IMR-90 (cell line): Measurements from ENCODE around the gene KRT3. TPM values are rescaled to one million over a fixed set of nuclear protein-coding genes. Genes with fewer than 3 reads are reported as not detected.

Source experiments
- ATAC-seq: fragments of 200-7000 bp; cut with Tn5 transposase; 2 replicates; pipeline ENCODE4 v1.9.1; 2020; ENCODE audit warnings: low read depth, mild to moderate bottlenecking, moderate library complexity
- BruUV-seq: library from RNA; stranded (reverse); fragments of 400-500 nt; replicated peaks from 2 replicates; lab custom pipeline; 2021; lab: Mats Ljungman, UMichigan
- CTCF ChIA-PET: fragments of 300-600 bp; formaldehyde crosslinking; extraction: SDS; loops from one replicate; lab custom pipeline; 2021; ENCODE audit warnings: antibody characterized with exemption; lab: Yijun Ruan, JAX
- POLR2A ChIA-PET: fragments of 300-600 bp; sonication (Branson Sonifier 250); formaldehyde crosslinking; loops from one replicate; lab custom pipeline; 2022; ENCODE audit warnings: antibody characterized with exemption; ENCODE audit not compliant: unreplicated experiment; lab: Charles Lee
- DNase-seq: peaks from one replicate; pipeline ENCODE4 v3.0.0; 2013
- H2AFZ ChIP-seq: replicated peaks from 2 replicates; pipeline ENCODE3; 2013; ENCODE audit warnings: low read length, mild to moderate bottlenecking; ENCODE audit not compliant: poor library complexity
- H2AK5ac ChIP-seq: 2 replicates; pipeline ENCODE4 v1.6.1; 2013; ENCODE audit warnings: low read depth, low read length, inconsistent platforms
- H2AK9ac ChIP-seq: replicated peaks from 2 replicates; pipeline ENCODE3; 2013; ENCODE audit warnings: mild to moderate bottlenecking, low read depth, low read length, moderate library complexity; ENCODE audit not compliant: poor library complexity
- H2BK120ac ChIP-seq: 2 replicates; pipeline ENCODE4 v1.6.1; 2013; ENCODE audit warnings: low read depth, low read length, inconsistent platforms
- H2BK15ac ChIP-seq: 3 replicates; pipeline ENCODE4 v1.6.1; 2013; ENCODE audit warnings: low read depth, low read length, inconsistent platforms
- H2BK20ac ChIP-seq: 2 replicates; pipeline ENCODE4 v1.6.1; 2013; ENCODE audit warnings: low read depth, mild to moderate bottlenecking, inconsistent platforms, low read length, moderate library complexity
- H2BK5ac ChIP-seq: 2 replicates; pipeline ENCODE4 v1.6.1; 2013; ENCODE audit warnings: mild to moderate bottlenecking, low read depth, low read length, inconsistent platforms; ENCODE audit not compliant: poor library complexity, severe bottlenecking
- H3K14ac ChIP-seq: replicated peaks from 2 replicates; pipeline ENCODE4 v1.6.1; 2013; ENCODE audit warnings: low read depth, low read length, inconsistent platforms
- H3K18ac ChIP-seq: 2 replicates; pipeline ENCODE4 v1.6.1; 2013; ENCODE audit warnings: low read depth, low read length, control low read depth
- H3K23ac ChIP-seq: 2 replicates; pipeline ENCODE4 v1.6.1; 2013; ENCODE audit warnings: low read depth, low read length, inconsistent platforms
- H3K27ac ChIP-seq: 2 replicates; pipeline ENCODE4 v1.5.1; 2013; ENCODE audit warnings: mild to moderate bottlenecking, control low read depth, low read length; ENCODE audit not compliant: insufficient read depth
- H3K27me3 ChIP-seq: 2 replicates; pipeline ENCODE4 v1.6.1; 2013; ENCODE audit warnings: low read length; ENCODE audit not compliant: control insufficient read depth, insufficient read depth
- H3K36me3 ChIP-seq: 2 replicates; pipeline ENCODE4 v1.6.1; 2013; ENCODE audit warnings: low read length, mixed read lengths; ENCODE audit not compliant: control insufficient read depth, insufficient read depth
- H3K4ac ChIP-seq: 2 replicates; pipeline ENCODE4 v1.6.1; 2013; ENCODE audit warnings: low read depth, low read length, inconsistent platforms
- H3K4me1 ChIP-seq: 2 replicates; pipeline ENCODE4 v1.6.1; 2013; ENCODE audit warnings: low read length, mixed read lengths; ENCODE audit not compliant: control insufficient read depth, insufficient read depth
- H3K4me2 ChIP-seq: 2 replicates; pipeline ENCODE4 v1.6.1; 2013; ENCODE audit warnings: low read depth, mild to moderate bottlenecking, control low read depth, low read length, moderate library complexity
- H3K4me3 ChIP-seq: 2 replicates; pipeline ENCODE4 v1.5.1; 2013; ENCODE audit warnings: low read depth, mild to moderate bottlenecking, control low read depth, low read length, moderate library complexity; ENCODE audit not compliant: insufficient read depth
- H3K56ac ChIP-seq: 2 replicates; pipeline ENCODE4 v1.6.1; 2013; ENCODE audit warnings: low read length, inconsistent platforms; ENCODE audit not compliant: insufficient read depth; ENCODE audit errors: extremely low read depth
- H3K79me1 ChIP-seq, 2 experiments: 2 replicates each; pipeline ENCODE4 v1.6.1; 2013; ENCODE audit warnings: low read length in 2 of 2, inconsistent platforms in 1 of 2, low read depth in 1 of 2
- H3K9ac ChIP-seq: 2 replicates; pipeline ENCODE4 v1.6.1; 2013; ENCODE audit warnings: low read depth, low read length, control low read depth
- H3K9me1 ChIP-seq: 2 replicates; pipeline ENCODE4 v1.6.1; 2013; ENCODE audit warnings: low read length, inconsistent platforms; ENCODE audit not compliant: insufficient read depth
- H3K9me3 ChIP-seq: 2 replicates; pipeline ENCODE4 v1.6.1; 2013; ENCODE audit warnings: low read length; ENCODE audit not compliant: control insufficient read depth, insufficient read depth
- H4K20me1 ChIP-seq: 2 replicates; pipeline ENCODE4 v1.6.1; 2013; ENCODE audit warnings: low read length, inconsistent platforms; ENCODE audit not compliant: insufficient read depth
- H4K5ac ChIP-seq: 2 replicates; pipeline ENCODE4 v1.6.1; 2013; ENCODE audit warnings: mild to moderate bottlenecking, low read depth, low read length, control low read depth
- H4K8ac ChIP-seq, 2 experiments: 2 replicates each; pipeline ENCODE4 v1.6.1; 2013; ENCODE audit warnings: low read depth in 2 of 2, low read length in 2 of 2, control low read depth in 1 of 2, inconsistent platforms in 1 of 2
- H4K91ac ChIP-seq: 2 replicates; pipeline ENCODE4 v1.6.1; 2013; ENCODE audit warnings: low read depth, low read length, inconsistent platforms; ENCODE audit not compliant: insufficient read depth
- BHLHE40 ChIP-seq: fragments of 150-350 bp; IDR thresholded peaks from 2 replicates; pipeline ENCODE4 v1.6.1; 2016; ENCODE audit warnings: mild to moderate bottlenecking, low read depth, low read length
- CEBPB ChIP-seq: IDR thresholded peaks from 2 replicates; pipeline ENCODE4 v1.6.1; 2012; ENCODE audit warnings: low read depth, low read length, improper control_type of control experiment
- CHD1 ChIP-seq: IDR thresholded peaks from 2 replicates; pipeline ENCODE4 v1.6.1; 2012; ENCODE audit warnings: low read depth, low read length, improper control_type of control experiment
- CTCF ChIP-seq: conservative IDR thresholded peaks from 2 replicates; pipeline ENCODE4 v1.5.1; 2012; ENCODE audit warnings: mild to moderate bottlenecking, low read depth, low read length, improper control_type of control experiment
- ELK1 ChIP-seq: fragments of 150-350 bp; IDR thresholded peaks from 2 replicates; pipeline ENCODE4 v1.6.1; 2016; ENCODE audit warnings: low read depth, mild to moderate bottlenecking, low read length, moderate library complexity, borderline replicate concordance
- FOS ChIP-seq: fragments of 150-350 bp; IDR thresholded peaks from 2 replicates; pipeline ENCODE4 v1.6.1; 2016; ENCODE audit warnings: low read depth, low read length
- MAFK ChIP-seq: IDR thresholded peaks from 2 replicates; pipeline ENCODE4 v1.6.1; 2012; ENCODE audit warnings: low read depth, low read length, improper control_type of control experiment
- MAZ ChIP-seq: IDR thresholded peaks from 2 replicates; pipeline ENCODE4 v1.6.1; 2012; ENCODE audit warnings: low read depth, mild to moderate bottlenecking, low read length, improper control_type of control experiment, moderate library complexity, borderline replicate concordance
- MXI1 ChIP-seq: IDR thresholded peaks from 2 replicates; pipeline ENCODE4 v1.6.1; 2012; ENCODE audit warnings: low read depth, mild to moderate bottlenecking, low read length, moderate library complexity, borderline replicate concordance
- NFE2L2 ChIP-seq: fragments of 150-350 bp; IDR thresholded peaks from 2 replicates; pipeline ENCODE4 v1.6.1; 2016; ENCODE audit warnings: low read depth, mild to moderate bottlenecking, low read length
- POLR2A ChIP-seq: IDR thresholded peaks from 2 replicates; pipeline ENCODE4 v1.6.1; 2012; ENCODE audit warnings: mild to moderate bottlenecking, low read depth, low read length
- RAD21 ChIP-seq: IDR thresholded peaks from 2 replicates; pipeline ENCODE4 v1.6.1; 2012; ENCODE audit warnings: low read length, improper control_type of control experiment
- RCOR1 ChIP-seq: IDR thresholded peaks from 2 replicates; pipeline ENCODE4 v1.6.1; 2012; ENCODE audit warnings: mild to moderate bottlenecking, low read length, improper control_type of control experiment; ENCODE audit not compliant: insufficient replicate concordance
- RFX5 ChIP-seq: IDR thresholded peaks from 2 replicates; pipeline ENCODE4 v1.8.0; 2012; ENCODE audit warnings: low read depth, mild to moderate bottlenecking, low read length, moderate library complexity
- SMC3 ChIP-seq: fragments of 150-350 bp; IDR thresholded peaks from 2 replicates; pipeline ENCODE4 v1.6.1; 2016; ENCODE audit warnings: low read depth, mild to moderate bottlenecking, antibody characterized with exemption, low read length, moderate library complexity
- USF2 ChIP-seq: fragments of 150-350 bp; IDR thresholded peaks from 2 replicates; pipeline ENCODE4 v1.6.1; 2017; ENCODE audit warnings: mild to moderate bottlenecking, antibody characterized with exemption, low read length, low read depth
- WGBS, 2 experiments: methylation state at CpG; one replicate each; pipeline versions ENCODE4 v1.1.5 to v1.1.7; 2013; ENCODE audit warnings: missing lambda C conversion rate in 2 of 2; ENCODE audit not compliant: insufficient read length in 1 of 2; ENCODE audit errors: extremely low coverage in 2 of 2; 5-methylcytosine and 5-hydroxymethylcytosine counted together
- dilution Hi-C: fragments of 300-500 bp; cut with HindIII; formaldehyde crosslinking; loops from one replicate; pipeline ENCODE4 v1.14.3; 2018; ENCODE audit warnings: low sequenced_read_pairs; ENCODE audit not compliant: unreplicated experiment
- in situ Hi-C: fragments of 300-500 bp; cut with MboI; formaldehyde crosslinking; loops from 3 replicates; pipeline ENCODE4 v1.14.3; 2019; ENCODE audit warnings: low sequenced_read_pairs, inconsistent platforms, mixed read lengths
- intact Hi-C: fragments of 100-400 bp; cut with micrococcal nuclease; formaldehyde crosslinking; loops from 2 replicates; pipeline ENCODE4 v1.10.0; 2022
- polyA plus RNA-seq, 3 experiments: library from polyadenylated mRNA; depleted of rRNA; stranded (reverse); fragments of >200 nt; gene quantifications; 2 replicates each; pipeline ENCODE4 v1.2.3, GENCODE V29; 2012; ENCODE audit warnings: low replicate concordance in 1 of 3
- total RNA-seq: library from RNA; depleted of rRNA; stranded (reverse); fragments of >200 nt; gene quantifications from 2 replicates; pipeline ENCODE4 v1.2.3, GENCODE V29; 2012

Gene KRT3
- total and polyA plus RNA-seq, 2 of the 4 experiments (the other 2 are of a cell fraction), result not detected

GRCh38 chr12:52779914-52780313, 16.0 kb downstream of the KRT3 start:
- ATAC-seq, result no peak
- no peaks in the 10 kb centered on the region for H4K20me1 ChIP-seq
- no peak for DNase-seq
- peaks cover 31% of the 10 kb centered on the region for H3K27me3 ChIP-seq
- H3K4me1 ChIP-seq, result no peaks in the 10 kb centered on the region
- H4K91ac ChIP-seq, result no peak overlapping the region
- H3K9ac ChIP-seq, result no peak overlapping the region
- dilution Hi-C loops, result no loop called here
- H3K56ac ChIP-seq, result no peak overlapping the region
- H3K4me2 ChIP-seq, result no peak overlapping the region
- no peak overlapping the region for H2BK5ac ChIP-seq
- ChIA-PET POLR2A (no interaction called here), CTCF (no interaction called here)
- TF ChIP-seq MAZ, result no peak
- TF ChIP-seq MXI1, result no peak
- TF ChIP-seq FOS, result no peak
- no peak for TF ChIP-seq ELK1
- TF ChIP-seq CEBPB, result no peak
- TF ChIP-seq MAFK, result no peak
- TF ChIP-seq RCOR1, result no peak
- TF ChIP-seq RFX5, result no peak
- TF ChIP-seq USF2, result no peak
- no peak for TF ChIP-seq NFE2L2
- no peak for TF ChIP-seq CTCF
- TF ChIP-seq POLR2A, result no peak
- no peak for TF ChIP-seq RAD21
- TF ChIP-seq SMC3, result no peak
- no peak for TF ChIP-seq CHD1
- no peak for TF ChIP-seq BHLHE40
- H2AFZ ChIP-seq, result no peak overlapping the region
- no peak overlapping the region for H4K8ac ChIP-seq
- H2BK20ac ChIP-seq, result no peak overlapping the region
- H3K14ac ChIP-seq, result no peak overlapping the region
- H3K9me1 ChIP-seq, result no peaks in the 10 kb centered on the region
- no peak overlapping the region for H3K18ac ChIP-seq
- H3K9me3 ChIP-seq, result no peaks in the 10 kb centered on the region
- H2BK15ac ChIP-seq, result no peak overlapping the region
- no peak overlapping the region for H2BK120ac ChIP-seq
- no peak overlapping the region for H3K23ac ChIP-seq
- H3K4ac ChIP-seq, result no peak overlapping the region
- in situ Hi-C loops, result no loop called here
- H3K79me1 ChIP-seq, result no peaks in the 10 kb centered on the region
- no peaks in the 10 kb centered on the region for H3K36me3 ChIP-seq
- WGBS, 2 experiments, result no CpG with 5 or more reads among the region's 6 CpGs
- no peak overlapping the region for H2AK5ac ChIP-seq
- intact Hi-C loops, result no loop called here
- H2AK9ac ChIP-seq, result no peak overlapping the region
- no TSS peak for BruUV-seq
- no peak overlapping the region for H3K4me3 ChIP-seq
- no peak overlapping the region for H4K5ac ChIP-seq
- no peak overlapping the region for H3K27ac ChIP-seq
